Measurements from ENCODE around the gene LETM1. TPM values are rescaled to one million over a fixed set of nuclear protein-coding genes. Genes with fewer than 3 reads are reported as not detected.

Gene LETM1
- total and polyA plus RNA-seq, 2 of the 8 experiments (the other 6 are each of a cell fraction or from before 2014, with no cell fraction given): 19.8 to 50.1 TPM

GRCh38 chr4:1850276-1850675 lies 5.7 kb downstream of the LETM1 start:
- peaks cover 3% of the 10 kb centered on the region for H3K23me2 ChIP-seq (ENCODE audit: low read depth, low read length)
- no peak overlapping the region for H2AK5ac ChIP-seq (ENCODE audit: low read depth, low read length)
- CTCF ChIA-PET (ENCODE audit: partially characterized antibody): interaction anchor here (0.5 to 6.0 kb wide), 10 partner anchors 13 to 157 kb away, joined by 3 to 35 read pairs (median 4); no protein-coding TSS in a partner anchor
- FAIRE-seq (no peak), DNase-seq (ENCODE audit: low read depth in 1 of 2, low spot score in 2 of 2) (no peak)
- peaks cover 19% of the 10 kb centered on the region for H3K79me1 ChIP-seq (ENCODE audit: low read depth, low read length)
- POLR2A ChIA-PET (ENCODE audit: partially characterized antibody): interaction anchor here (0.6 kb wide), 1 partner anchor 16 kb away, joined by 3 read pairs; no protein-coding TSS in a partner anchor
- H2BK120ac ChIP-seq (replicated peaks; ENCODE audit: low read depth, low read length): no peak overlapping the region
- H3K9ac ChIP-seq (replicated peaks in 1 of 4; ENCODE audit: extremely low read depth in 1 of 4, low read depth in 3 of 4, low read length in 3 of 4): no peak overlapping the region
- no peak overlapping the region for H2BK5ac ChIP-seq (ENCODE audit: low read depth, low read length)
- H3K23ac ChIP-seq (ENCODE audit: insufficient read length): no peak overlapping the region
- peaks cover 14 to 17% of the 10 kb centered on the region in 2 experiments for H4K20me1 ChIP-seq (replicated peaks in 1 of 2; ENCODE audit: control insufficient read depth in 1 of 2, insufficient read depth in 2 of 2, low read length in 2 of 2)
- H3K56ac ChIP-seq (replicated peaks; ENCODE audit: insufficient read length, low read depth, low read length): no peak overlapping the region
- no peak overlapping the region for H4K5ac ChIP-seq (ENCODE audit: insufficient read length, low read depth, low read length)
- peaks cover 0 to 3% (median 2%) of the 10 kb centered on the region in 4 experiments; a peak in 4 of 7 replicates for H3K4me1 ChIP-seq (replicated peaks in 1 of 4; ENCODE audit: control insufficient read depth in 3 of 4, insufficient read depth in 4 of 4, low read length in 3 of 4)
- no peak overlapping the region for H3K4me2 ChIP-seq (ENCODE audit: insufficient read depth in 1 of 2, low read depth in 2 of 2, low read length in 2 of 2)
- no peak overlapping the region for H4K8ac ChIP-seq (ENCODE audit: extremely low read depth, insufficient read depth, low read length)
- no peak overlapping the region for H4K91ac ChIP-seq (replicated peaks; ENCODE audit: insufficient read length, low read length)
- H3K4ac ChIP-seq (replicated peaks; ENCODE audit: insufficient read length, low read depth, low read length): no peak overlapping the region
- peaks cover 0 to 30% of the 10 kb centered on the region in 2 experiments; a peak in 3 of 4 replicates for H3K79me2 ChIP-seq (ENCODE audit: control insufficient read depth in 1 of 2, insufficient read depth in 2 of 2, low read length in 2 of 2)
- no peak overlapping the region for H2BK12ac ChIP-seq (ENCODE audit: low read depth, low read length)
- H3K27me3 ChIP-seq (replicated peaks in 1 of 4; ENCODE audit: control insufficient read depth in 3 of 4, extremely low read depth in 1 of 4, insufficient read depth in 3 of 4, low read length in 3 of 4): peaks cover 0 to 3% (median 1%) of the 10 kb centered on the region in 4 experiments; a peak in 3 of 7 replicates
- no peak overlapping the region for H3K4me3 ChIP-seq (ENCODE audit: extremely low read depth in 1 of 4, insufficient read depth in 2 of 4, low read depth in 3 of 4, low read length in 4 of 4)
- no peak overlapping the region for H3K27ac ChIP-seq (ENCODE audit: low read depth, low read length)
- no peak overlapping the region for H2AFZ ChIP-seq (ENCODE audit: low read length)
- H3K14ac ChIP-seq (ENCODE audit: insufficient read length): no peak overlapping the region
- no peak overlapping the region for H2BK15ac ChIP-seq (ENCODE audit: low read length)
- peaks cover 0 to 3% (median 0%) of the 10 kb centered on the region in 4 experiments; a peak in 1 of 8 replicates for H3K36me3 ChIP-seq (ENCODE audit: control insufficient read depth in 2 of 4, insufficient read depth in 4 of 4, low read length in 3 of 4)
- WGBS, 2 experiments (ENCODE audit: extremely low coverage in 1 of 2, insufficient coverage in 1 of 2, insufficient read length in 1 of 2, insufficient replicate concordance in 2 of 2, low coverage in 1 of 2, low lambda C conversion rate in 2 of 2, missing lambda C conversion rate in 1 of 2): 86% methylated on average over 8 of the region's 10 CpGs; no CpG with 5 or more reads in 1 of the 2 experiments
- H2BK20ac ChIP-seq (ENCODE audit: low read length): no peak overlapping the region
- no peaks in the 10 kb centered on the region for H3K9me3 ChIP-seq (ENCODE audit: insufficient read depth in 2 of 2, low read depth in 1 of 2, low read length in 1 of 2)
- no peak overlapping the region for H3K18ac ChIP-seq (ENCODE audit: extremely low read depth, low read length)
- no peak for TF ChIP-seq MAFK (IDR thresholded peaks at IDR 0.05; ENCODE audit: low read depth, low read length)
- TF ChIP-seq GABPA (IDR thresholded peaks at IDR 0.05; ENCODE audit: borderline replicate concordance, insufficient read depth, low read length): no peak
- TF ChIP-seq CHD1 (IDR thresholded peaks at IDR 0.05; ENCODE audit: low read depth, low read length): no peak
- TF ChIP-seq, protein P1, sequence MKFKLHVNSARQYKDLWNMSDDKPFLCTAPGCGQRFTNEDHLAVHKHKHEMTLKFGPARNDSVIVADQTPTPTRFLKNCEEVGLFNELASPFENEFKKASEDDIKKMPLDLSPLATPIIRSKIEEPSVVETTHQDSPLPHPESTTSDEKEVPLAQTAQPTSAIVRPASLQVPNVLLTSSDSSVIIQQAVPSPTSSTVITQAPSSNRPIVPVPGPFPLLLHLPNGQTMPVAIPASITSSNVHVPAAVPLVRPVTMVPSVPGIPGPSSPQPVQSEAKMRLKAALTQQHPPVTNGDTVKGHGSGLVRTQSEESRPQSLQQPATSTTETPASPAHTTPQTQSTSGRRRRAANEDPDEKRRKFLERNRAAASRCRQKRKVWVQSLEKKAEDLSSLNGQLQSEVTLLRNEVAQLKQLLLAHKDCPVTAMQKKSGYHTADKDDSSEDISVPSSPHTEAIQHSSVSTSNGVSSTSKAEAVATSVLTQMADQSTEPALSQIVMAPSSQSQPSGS (IDR thresholded peaks at IDR 0.05; ENCODE audit: low read length): no peak
- TF ChIP-seq BACH1 (IDR thresholded peaks at IDR 0.05; ENCODE audit: low read length): no peak
- no peak for TF ChIP-seq CEBPB (IDR thresholded peaks at IDR 0.05; ENCODE audit: low read depth, low read length)
- no peak for TF ChIP-seq EGR1 (IDR thresholded peaks at IDR 0.05; ENCODE audit: borderline replicate concordance, low read depth, low read length)
- no peak for TF ChIP-seq SP2 (IDR thresholded peaks at IDR 0.05; ENCODE audit: low read length)
- TF ChIP-seq POLR2A (IDR thresholded peaks at IDR 0.05; ENCODE audit: control extremely low read depth in 1 of 2, low read depth in 2 of 2, low read length in 2 of 2): no peak
- no peak for TF ChIP-seq KDM1A (IDR thresholded peaks at IDR 0.05; ENCODE audit: borderline replicate concordance, low read length)
- no peak for TF ChIP-seq KDM5A (IDR thresholded peaks at IDR 0.05; ENCODE audit: low read length)
- TF ChIP-seq CTBP2 (IDR thresholded peaks at IDR 0.05; ENCODE audit: borderline replicate concordance, insufficient read depth, insufficient read length, low read length): no peak
- no peak for TF ChIP-seq SUZ12 (IDR thresholded peaks at IDR 0.05; ENCODE audit: low read length)
